GM18498 (cell line): Measurements from ENCODE around the gene TBC1D3D.
"Not testable (repeated sequence)": the region's sequence is repeated elsewhere in the genome, so short reads cannot be mapped to it uniquely, and the experiment has no call there.

Source experiments
- ATAC-seq: cut with Tn5 transposase; IDR thresholded peaks from one replicate; pipeline ENCODE4 v1.9.1; 2021; ENCODE audit warnings: mild to moderate bottlenecking, moderate library complexity; ENCODE audit not compliant: unreplicated experiment

TBC1D3D gene

GRCh38 chr17:38003676-38004075, at the start of gene TBC1D3D:
TBC1D3D (plus strand) TSS chr17:38003976; CDS start chr17:38005561, 1,585 bp downstream.
- ATAC-seq, result not testable (repeated sequence)

- ATAC-seq, result not testable (repeated sequence)
Observed at GRCh38 chr17:37988960-37989359, 14.8 kb upstream of the TBC1D3D start, which contains the start of gene TBC1D3L. TBC1D3L (minus strand) TSS chr17:37989060; CDS start chr17:37987520, 1,540 bp downstream.
